Subcutaneous adipose tissue (tissue), 4 donors: ENCODE data around the gene SASH1. TPM values are rescaled to one million over a fixed set of nuclear protein-coding genes. Genes with fewer than 3 reads are reported as not detected.

Source experiments
- total RNA-seq, 4 donors: library from RNA; depleted of rRNA; stranded (reverse); fragments of >200 nt; gene quantifications; one replicate each; pipeline ENCODE4 v1.1.0, GENCODE V29; 2016
- TF ChIP-seq, protein P1 (sequence below): fragments of 450-650 bp; IDR thresholded peaks from one replicate; pipeline ENCODE4 v1.5.1; 2016; ENCODE audit warnings: low read depth, mild to moderate bottlenecking, control low read depth, antibody characterized with exemption, moderate library complexity

The SASH1 gene
- total RNA-seq, 4 donors from 2014 or later, result 234 to 322 (median 267) TPM

GRCh38 chr6:148388521-148388920 is 45.9 kb downstream of the SASH1 start:
- TF ChIP-seq, protein P1, sequence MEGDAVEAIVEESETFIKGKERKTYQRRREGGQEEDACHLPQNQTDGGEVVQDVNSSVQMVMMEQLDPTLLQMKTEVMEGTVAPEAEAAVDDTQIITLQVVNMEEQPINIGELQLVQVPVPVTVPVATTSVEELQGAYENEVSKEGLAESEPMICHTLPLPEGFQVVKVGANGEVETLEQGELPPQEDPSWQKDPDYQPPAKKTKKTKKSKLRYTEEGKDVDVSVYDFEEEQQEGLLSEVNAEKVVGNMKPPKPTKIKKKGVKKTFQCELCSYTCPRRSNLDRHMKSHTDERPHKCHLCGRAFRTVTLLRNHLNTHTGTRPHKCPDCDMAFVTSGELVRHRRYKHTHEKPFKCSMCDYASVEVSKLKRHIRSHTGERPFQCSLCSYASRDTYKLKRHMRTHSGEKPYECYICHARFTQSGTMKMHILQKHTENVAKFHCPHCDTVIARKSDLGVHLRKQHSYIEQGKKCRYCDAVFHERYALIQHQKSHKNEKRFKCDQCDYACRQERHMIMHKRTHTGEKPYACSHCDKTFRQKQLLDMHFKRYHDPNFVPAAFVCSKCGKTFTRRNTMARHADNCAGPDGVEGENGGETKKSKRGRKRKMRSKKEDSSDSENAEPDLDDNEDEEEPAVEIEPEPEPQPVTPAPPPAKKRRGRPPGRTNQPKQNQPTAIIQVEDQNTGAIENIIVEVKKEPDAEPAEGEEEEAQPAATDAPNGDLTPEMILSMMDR, result no peak

- TF ChIP-seq, protein P1, result no peak
Measured at GRCh38 chr6:148389086-148389485, 46.4 kb downstream of the SASH1 start.

- TF ChIP-seq, protein P1, result no peak
Measured at GRCh38 chr6:148389917-148390316, 47.3 kb downstream of the SASH1 start.

- TF ChIP-seq, protein P1, result no peak
Measured at GRCh38 chr6:148392671-148393070, 50.0 kb downstream of the SASH1 start.

- TF ChIP-seq, protein P1, result no peak
Measured at GRCh38 chr6:148395583-148396101, 53.0 kb downstream of the SASH1 start.

GRCh38 chr6:148396411-148396810 is 53.8 kb downstream of the SASH1 start:
- TF ChIP-seq, protein P1, result no peak

DNA sequence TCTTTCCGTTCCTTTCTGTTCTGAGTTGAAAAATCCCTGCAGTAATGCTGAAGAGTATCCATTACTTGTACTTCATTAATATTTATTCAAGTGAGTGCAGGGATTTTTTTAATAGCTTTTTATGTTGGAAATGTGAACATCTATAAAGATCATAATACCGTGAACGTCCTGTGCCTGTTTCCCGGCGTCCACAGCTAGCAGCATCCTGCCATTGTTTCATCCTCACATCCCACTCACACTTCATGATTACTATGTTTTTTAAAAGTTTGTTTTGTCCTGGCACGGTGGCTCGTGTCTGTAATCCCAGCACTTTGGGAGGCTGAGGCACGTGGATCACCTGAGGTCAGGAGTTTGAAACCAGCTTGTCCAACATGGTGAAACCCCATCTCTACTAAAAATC is 54.3 kb downstream of the SASH1 start:
- TF ChIP-seq, protein P1, result no peak
